Mesodermal cell (in vitro differentiated cells): ENCODE results near the gene WDR62.
"Not testable (repeated sequence)": the region's sequence is repeated elsewhere in the genome, so short reads cannot be mapped to it uniquely, and the experiment has no call there.

Experiments used
- H3K27ac ChIP-seq: 2 replicates; pipeline ENCODE4 v1.7.0; 2013; ENCODE audit warnings: mild to moderate bottlenecking, low read depth, low read length, moderate library complexity; ENCODE audit not compliant: severe bottlenecking
- H3K36me3 ChIP-seq: 2 replicates; pipeline ENCODE4 v1.7.1; 2013; ENCODE audit warnings: mild to moderate bottlenecking, low read length, moderate library complexity; ENCODE audit not compliant: control insufficient read depth, insufficient read depth
- H3K4me1 ChIP-seq: one replicate; pipeline ENCODE4 v1.7.1; 2013; ENCODE audit warnings: mild to moderate bottlenecking, low read length; ENCODE audit not compliant: insufficient read depth, control insufficient read depth, poor library complexity, severe bottlenecking
- H3K4me3 ChIP-seq: 2 replicates; pipeline ENCODE4 v1.7.0; 2013; ENCODE audit warnings: low read length, control low read depth, mild to moderate bottlenecking; ENCODE audit not compliant: insufficient read depth, poor library complexity, severe bottlenecking; ENCODE audit errors: extremely low read depth
- H3K9me3 ChIP-seq: 2 replicates; pipeline ENCODE4 v1.7.1; 2013; ENCODE audit warnings: mild to moderate bottlenecking, low read length, moderate library complexity; ENCODE audit not compliant: control insufficient read depth
- WGBS, 2 experiments: methylation state at CpG; one replicate each; pipeline ENCODE4 v1.1.5; 2013; ENCODE audit warnings: missing lambda C conversion rate in 2 of 2; ENCODE audit not compliant: insufficient coverage in 2 of 2; 5-methylcytosine and 5-hydroxymethylcytosine counted together

The WDR62 gene

DNA sequence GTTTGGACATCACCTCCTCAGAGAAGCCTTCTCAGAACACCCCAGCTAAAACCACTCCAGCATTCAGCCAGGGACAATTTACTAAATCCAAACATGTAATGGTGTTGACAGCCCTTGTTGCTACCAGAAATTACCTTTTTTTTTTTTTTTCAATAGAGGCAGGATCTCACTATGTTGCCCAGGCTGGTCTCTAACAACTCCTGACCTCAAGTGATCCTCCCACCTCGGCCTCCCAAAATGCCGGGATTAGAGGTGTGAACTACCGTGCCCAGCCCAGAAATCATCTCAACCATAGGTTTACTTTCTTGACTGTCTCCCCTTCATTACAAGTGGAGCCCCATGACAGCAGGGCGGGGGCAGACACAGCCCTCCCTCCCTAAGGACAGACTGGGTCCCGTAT, 31.3 kb upstream of the WDR62 start:
- Histone ChIP-seq H3K4me3 (no peak overlapping the region), H3K4me1 (no peaks in the 10 kb centered on the region), H3K36me3 (peaks cover 68% of the 10 kb centered on the region), H3K9me3 (no peaks in the 10 kb centered on the region), H3K27ac (no peak overlapping the region)
- WGBS, 2 experiments: 88 to 93% methylated on average over 5 of the region's 5 CpGs

DNA sequence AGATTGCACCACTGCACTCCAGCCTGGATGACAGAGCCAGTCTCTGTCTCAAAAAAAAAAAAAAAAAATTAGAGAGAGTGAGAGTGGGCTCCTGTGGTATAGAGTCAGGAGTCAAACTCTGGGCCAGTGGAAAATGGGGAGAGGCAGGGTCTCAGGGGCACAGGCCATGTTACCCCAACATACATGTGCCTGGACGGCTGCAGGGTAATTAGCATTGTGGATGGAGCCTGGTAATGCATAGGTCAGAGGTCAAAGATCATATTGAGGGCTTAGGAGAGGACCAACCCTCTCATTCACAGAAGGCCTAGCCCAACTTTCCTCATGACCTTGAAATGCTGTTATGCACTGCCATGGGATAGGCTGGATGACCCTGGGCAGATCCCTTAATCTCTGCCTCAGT, 29.2 kb upstream of the WDR62 start:
- no peaks in the 10 kb centered on the region for H3K4me1 ChIP-seq
- H3K9me3 ChIP-seq: no peaks in the 10 kb centered on the region
- peaks cover 60% of the 10 kb centered on the region for H3K36me3 ChIP-seq
- WGBS, 2 experiments: 80% methylated on average over 1 of the region's 1 CpG; no CpG with 5 or more reads in 1 of the 2 experiments
- no peak overlapping the region for H3K27ac ChIP-seq
- H3K4me3 ChIP-seq: no peak overlapping the region

DNA sequence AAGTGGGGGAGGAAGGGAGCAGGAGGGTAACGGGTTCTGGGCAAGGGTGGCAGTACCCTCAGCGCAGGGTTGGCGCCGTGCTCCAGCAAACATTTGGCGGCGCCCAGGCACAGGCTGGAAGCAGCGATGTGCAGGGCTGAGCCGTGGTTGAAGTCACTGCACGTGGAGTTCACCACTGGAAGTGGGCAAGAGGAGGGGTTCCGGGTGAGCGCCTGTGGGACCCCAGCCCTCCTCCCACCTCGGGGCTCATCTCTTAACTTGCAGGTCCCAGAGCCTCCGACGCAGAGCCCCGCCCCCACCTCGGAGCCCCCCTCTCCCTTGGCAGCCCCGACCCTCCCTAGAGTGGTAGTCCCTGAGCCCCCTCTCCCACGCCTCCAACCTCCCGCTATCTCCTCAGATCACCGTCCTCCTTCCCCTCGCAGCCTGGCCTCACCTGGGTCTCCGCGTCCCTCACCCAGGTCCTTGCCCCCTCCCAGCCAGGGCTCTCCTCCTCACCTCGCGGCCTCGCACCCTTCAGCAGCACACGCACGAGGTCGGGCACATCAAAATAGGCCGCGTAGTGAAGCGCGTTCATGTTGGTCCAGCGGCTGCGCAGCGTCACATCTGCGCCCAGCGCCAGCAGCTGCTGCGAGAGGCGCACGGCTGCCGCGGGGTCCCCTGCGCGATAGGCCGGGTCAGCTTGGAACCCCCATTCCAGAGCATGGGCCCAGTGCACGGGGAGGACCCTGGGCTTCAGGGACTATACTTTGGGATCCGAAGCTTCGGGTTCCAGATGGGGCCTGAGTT, 28.4 kb upstream of the WDR62 start:
- Histone ChIP-seq H3K27ac (no peak overlapping the region), H3K4me1 (no peaks in the 10 kb centered on the region), H3K36me3 (peaks cover 57% of the 10 kb centered on the region), H3K4me3 (no peak overlapping the region), H3K9me3 (no peaks in the 10 kb centered on the region)
- 94 to 97% methylated on average over 44 to 48 of the region's 49 CpGs for WGBS, 2 experiments

DNA sequence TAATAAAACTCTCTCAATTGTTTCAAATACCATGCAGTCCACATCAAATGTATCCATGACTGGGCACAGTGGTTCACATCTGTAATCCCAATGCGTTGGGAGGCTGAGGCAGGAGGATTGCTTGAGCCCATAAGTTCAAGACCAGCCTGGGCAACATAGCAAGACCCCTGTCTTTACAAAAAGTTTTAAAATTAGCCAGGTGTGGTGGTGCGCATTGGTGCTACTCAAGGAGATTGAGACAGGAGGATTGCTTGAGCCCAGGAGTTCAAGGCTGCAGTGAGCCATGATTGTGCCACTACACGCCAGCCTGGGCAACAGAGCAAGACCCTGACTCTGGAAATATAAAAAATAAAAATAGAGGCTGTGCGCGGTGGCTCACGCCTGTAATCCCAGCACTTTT, 27.0 kb upstream of the WDR62 start:
- Histone ChIP-seq H3K4me1 (peaks cover under 1% of the 10 kb centered on the region), H3K4me3 (no peak overlapping the region), H3K36me3 (peaks cover 45% of the 10 kb centered on the region), H3K9me3 (no peaks in the 10 kb centered on the region), H3K27ac (no peak overlapping the region)
- 95% methylated on average over 6 of the region's 6 CpGs for WGBS, 2 experiments

DNA sequence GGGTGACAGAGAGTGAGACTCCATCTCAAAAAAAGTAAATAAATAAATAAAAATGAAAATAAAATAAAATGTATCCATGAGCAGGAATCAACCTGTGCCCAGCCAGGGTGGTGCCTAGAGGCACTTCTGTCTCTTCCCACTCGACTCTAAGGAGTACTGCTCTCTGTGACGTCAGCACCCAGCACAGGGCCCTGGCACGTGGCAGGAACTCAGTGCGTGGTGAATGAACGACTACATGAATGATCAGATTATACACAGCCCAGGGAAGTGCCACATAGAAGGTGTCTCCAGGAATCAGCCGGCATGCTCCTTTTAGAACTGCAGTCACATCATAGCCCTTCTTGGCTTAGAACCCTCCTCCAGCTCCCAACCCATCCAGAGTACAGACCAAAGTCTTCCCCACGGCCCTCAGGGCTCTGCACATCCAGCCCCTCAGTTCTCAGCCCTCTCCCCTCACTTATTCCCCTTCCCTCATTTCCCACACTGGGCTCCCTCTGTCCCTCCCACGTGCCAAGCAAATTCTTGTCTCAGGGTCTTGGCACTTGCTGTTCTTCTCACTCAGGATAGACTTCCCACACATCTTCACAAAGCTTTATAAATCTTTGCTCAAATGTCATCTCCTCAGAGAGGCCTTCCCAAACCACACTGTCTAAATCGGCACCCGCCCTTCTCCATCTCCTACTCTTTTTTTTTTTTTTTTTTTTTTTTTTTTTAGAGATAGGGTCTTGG, 26.2 kb upstream of the WDR62 start:
- Histone ChIP-seq H3K27ac (no peak overlapping the region), H3K4me3 (no peak overlapping the region), H3K36me3 (peaks cover 41% of the 10 kb centered on the region), H3K9me3 (no peaks in the 10 kb centered on the region), H3K4me1 (peaks cover 4% of the 10 kb centered on the region)
- WGBS, 2 experiments: 87% methylated on average over 7 to 8 of the region's 10 CpGs

DNA sequence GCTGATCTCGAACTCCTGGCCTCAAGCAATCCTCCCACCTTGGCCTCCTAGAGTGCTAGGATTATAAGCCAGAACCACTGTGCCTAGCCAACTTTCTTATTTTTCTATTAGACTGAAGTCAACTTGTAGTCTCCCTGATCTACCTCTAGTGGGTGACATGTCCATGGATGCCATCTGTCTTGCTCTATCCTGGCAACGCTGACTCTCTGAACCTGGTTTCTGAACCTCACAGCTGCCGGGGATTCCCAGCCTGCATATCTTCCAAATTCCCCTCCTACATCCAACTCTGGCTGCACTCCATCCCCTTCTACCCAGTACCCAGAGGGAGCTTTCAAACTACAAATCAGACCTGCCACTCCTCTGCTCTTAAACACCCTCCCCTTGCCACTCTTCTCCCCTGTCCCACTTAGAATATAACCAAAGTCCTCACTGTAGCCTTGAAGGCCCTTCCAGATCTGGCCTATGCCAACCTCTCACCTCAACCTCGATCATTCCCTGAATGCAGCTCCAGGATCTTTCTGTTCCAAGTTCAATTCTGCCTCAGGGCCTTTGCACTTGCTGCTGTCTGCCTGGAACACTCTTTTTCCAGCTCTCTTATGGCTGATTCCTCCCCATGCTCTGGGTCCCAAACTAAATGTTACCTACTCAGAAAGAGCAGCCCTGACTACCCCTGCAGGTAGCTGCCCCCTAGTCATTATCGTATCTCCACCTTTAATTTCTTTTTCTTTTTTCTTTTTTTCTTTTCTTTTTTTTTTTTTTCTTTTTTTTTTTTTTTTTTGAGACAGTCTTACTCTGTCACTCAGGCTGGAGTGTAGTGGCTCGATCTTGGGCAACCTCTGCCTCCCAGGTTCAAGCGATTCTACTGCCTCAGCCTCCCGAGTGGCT, 24.2 kb upstream of the WDR62 start:
- peaks cover 4% of the 10 kb centered on the region for H3K4me1 ChIP-seq
- H3K36me3 ChIP-seq: peaks cover 28% of the 10 kb centered on the region
- H3K4me3 ChIP-seq: no peak overlapping the region
- no peak overlapping the region for H3K27ac ChIP-seq
- no peaks in the 10 kb centered on the region for H3K9me3 ChIP-seq
- WGBS, 2 experiments: 91 to 92% methylated on average over 4 to 5 of the region's 8 CpGs

DNA sequence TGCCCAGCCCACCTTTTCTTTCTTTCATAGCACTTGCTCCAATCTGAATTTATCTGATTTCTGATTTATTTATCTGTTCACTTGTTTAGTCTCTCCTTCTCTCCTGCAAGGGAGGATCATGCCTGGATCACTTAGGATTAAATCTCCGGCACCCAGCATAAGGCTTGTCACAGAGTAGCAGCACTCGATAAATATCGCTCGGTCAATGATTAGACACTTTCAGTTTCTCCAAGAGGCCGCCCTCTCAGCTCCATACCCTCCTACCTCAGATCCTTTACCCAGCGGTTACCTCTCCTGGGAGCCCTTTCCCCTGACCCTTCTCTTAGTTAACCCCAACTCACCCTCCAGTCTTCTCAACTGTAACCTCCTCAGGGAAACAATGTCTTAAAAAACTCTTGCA, 23.4 kb upstream of the WDR62 start:
- peaks cover 4% of the 10 kb centered on the region for H3K4me1 ChIP-seq
- H3K4me3 ChIP-seq: no peak overlapping the region
- WGBS, 2 experiments: 95 to 99% methylated on average over 6 of the region's 6 CpGs
- no peaks in the 10 kb centered on the region for H3K9me3 ChIP-seq
- no peak overlapping the region for H3K27ac ChIP-seq
- H3K36me3 ChIP-seq: peaks cover 28% of the 10 kb centered on the region

DNA sequence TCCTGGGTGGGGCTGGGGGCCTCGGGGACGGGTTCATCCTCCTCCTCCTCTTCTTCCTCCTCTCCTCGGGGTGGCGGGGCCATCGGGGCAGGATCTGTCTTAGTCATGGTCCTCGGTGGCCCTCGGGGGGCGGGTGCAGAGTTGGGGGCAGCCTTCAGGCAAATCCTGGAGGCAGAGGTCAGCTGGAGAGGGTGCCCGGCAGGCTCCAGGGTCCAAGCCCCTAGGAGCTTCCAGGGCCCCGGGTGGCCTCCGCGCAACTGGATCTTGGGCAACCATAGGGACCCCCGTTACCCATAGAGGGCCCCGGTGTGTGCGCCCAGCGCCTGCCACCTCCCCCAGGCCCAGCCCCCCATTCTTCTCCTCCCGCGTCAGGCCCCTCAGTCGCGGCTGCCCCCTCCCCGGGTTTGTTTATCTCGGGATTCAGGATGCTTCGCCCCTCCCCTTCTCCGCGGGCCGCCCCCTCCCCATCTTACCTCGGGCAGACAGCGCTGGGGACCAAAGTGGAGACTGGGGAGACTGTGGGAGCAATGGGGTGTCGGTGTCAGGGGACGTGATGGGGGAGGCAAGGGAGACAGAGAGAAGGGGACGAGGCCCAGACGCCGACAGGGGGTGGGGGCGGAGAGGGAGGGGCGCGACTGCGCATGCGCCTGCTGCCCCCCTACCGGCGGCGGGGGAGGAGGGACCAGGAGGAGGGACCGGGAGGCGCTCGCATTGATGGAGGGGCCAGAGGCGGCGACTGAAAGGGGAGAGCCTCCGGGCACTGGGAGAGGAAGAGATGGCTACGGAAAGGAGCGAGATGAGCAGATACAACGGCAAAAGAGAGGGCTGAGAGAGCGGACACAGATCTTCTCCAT, 22.2 kb upstream of the WDR62 start, which contains the start of gene CLIP3:
TSS of gene CLIP3 (minus strand) at position 623 of the 854 bp plus-strand sequence. CDS start at position 107, 516 bp downstream.
- H3K27ac ChIP-seq: no peak within 1 kb of the TSS

DNA sequence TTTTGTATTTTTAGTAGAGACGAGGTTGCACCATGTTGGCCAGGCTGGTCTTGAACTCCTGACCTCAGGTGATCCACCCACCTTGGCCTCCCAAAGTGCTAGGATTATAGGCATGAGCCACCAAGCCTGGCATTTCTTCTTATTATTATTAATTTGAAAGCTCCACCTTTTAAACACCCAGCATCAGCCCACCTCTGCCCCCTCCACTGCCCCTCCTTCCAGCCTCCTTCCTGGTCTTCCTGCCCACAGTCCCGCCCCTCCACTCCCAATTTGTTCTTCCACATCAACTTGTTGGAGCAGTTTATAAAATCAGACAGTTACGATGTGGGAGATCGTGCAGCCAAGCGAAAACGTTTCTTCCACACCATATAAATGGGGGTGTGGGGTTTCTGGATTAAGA, 14.2 kb upstream of the WDR62 start:
- H3K36me3 ChIP-seq: peaks cover 4% of the 10 kb centered on the region
- H3K4me3 ChIP-seq: no peak overlapping the region
- peaks cover 12% of the 10 kb centered on the region for H3K4me1 ChIP-seq
- H3K27ac ChIP-seq: no peak overlapping the region
- no peaks in the 10 kb centered on the region for H3K9me3 ChIP-seq
- 86 to 100% methylated on average over 2 of the region's 6 CpGs for WGBS, 2 experiments

More for the DNA sequence above, 22.2 kb upstream of the WDR62 start, which contains the start of gene CLIP3:
- peaks cover 4% of the 10 kb centered on the region for H3K4me1 ChIP-seq
- peak within 1 kb of the TSS; percentile 90 for H3K4me3 ChIP-seq
- H3K9me3 ChIP-seq: no peaks in the 10 kb centered on the region
- peaks cover 17% of the 10 kb centered on the region for H3K36me3 ChIP-seq
- 4 to 5% methylated on average over 10 to 31 of the region's 51 CpGs for WGBS, 2 experiments

DNA sequence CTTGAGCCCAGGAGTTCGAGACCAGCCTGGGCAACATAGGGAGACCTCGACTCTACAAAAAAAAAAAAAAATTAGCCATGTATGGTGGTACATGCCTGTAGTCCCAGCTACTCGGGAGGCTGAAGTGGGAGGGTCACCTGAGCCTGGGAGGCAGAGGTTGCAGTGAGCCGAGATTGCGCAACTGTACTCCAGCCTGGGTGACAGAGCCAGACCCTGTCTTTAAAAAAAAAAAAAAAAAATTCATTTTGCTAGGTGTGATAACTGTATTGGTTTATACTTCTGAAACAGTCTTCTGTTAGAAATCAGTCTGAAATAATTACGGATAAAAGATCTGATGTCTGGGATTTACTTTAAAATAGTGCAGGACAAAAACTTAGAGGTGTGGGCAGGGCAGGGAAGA, 13.6 kb upstream of the WDR62 start:
- not testable (repeated sequence) for H3K9me3 ChIP-seq, H3K36me3 ChIP-seq, H3K4me3 ChIP-seq
- 91 to 93% methylated on average over 2 to 4 of the region's 6 CpGs for WGBS, 2 experiments
- peaks cover 12% of the 10 kb centered on the region for H3K4me1 ChIP-seq
- peak overlapping the region; percentile 78 for H3K27ac ChIP-seq
